A375 (cell line): ENCODE data around the gene ENTPD7. TPM values are rescaled to one million over a fixed set of nuclear protein-coding genes. Genes with fewer than 3 reads are reported as not detected.

ENCODE experiments used
- small RNA-seq: library from RNA; depleted of rRNA; stranded (forward); fragments of <200 nt; gene quantifications from one replicate; pipeline ENCODE3, GENCODE V24; 2014
- total RNA-seq: library from RNA; depleted of rRNA; stranded (reverse); fragments of >200 nt; shearing (Covaris generic); gene quantifications from 2 replicates; pipeline ENCODE4 v1.2.3, GENCODE V29; 2014; rRNA removed

ENTPD7 gene
- total RNA-seq = 6.5 and 6.8 TPM in 2 replicates

DNA sequence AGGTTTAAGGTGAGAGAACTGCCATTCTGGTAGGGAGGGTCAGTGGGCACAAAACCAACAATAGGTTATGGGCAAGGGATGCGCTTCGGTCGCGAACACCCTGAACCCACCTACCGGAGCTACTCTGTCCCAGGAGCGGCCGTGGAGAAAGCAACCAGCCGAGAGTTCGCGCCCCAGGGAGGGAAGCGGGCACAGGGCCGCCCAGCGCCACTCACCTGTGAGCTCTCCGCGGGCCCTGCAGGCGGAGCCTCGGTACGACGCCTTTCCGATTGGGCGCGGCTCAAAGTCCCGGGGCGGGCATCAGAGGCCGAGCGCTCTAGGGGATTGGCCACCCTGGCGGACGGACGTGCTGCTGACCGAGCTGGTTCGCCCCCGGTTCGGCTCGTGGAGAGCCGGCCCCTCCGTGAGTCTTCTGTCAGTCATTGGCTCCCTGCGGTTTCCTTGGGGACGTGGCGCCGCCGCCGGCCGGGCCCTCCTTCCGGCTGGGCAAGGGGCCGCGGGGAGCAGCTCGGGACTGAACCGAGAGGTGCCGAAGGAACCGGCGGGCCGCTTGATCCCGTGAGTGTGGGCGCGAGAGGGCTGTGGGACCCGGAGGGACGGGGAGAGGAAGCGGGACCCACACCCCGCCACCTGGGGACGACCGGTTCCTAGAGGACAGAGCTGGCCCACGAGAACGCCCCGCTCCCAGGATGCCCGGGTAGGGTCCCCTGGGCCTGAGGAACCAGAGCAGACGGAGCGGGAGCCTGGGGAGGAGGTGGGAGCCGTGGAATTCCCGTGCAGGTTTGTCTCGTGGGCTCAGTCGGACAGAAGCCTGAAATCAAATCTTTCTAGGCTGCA lies at the start of gene ENTPD7:
Gene ENTPD7 (plus strand): TSS at position 479 of the 837 bp plus-strand sequence. CDS start 448 bp downstream, outside the sequence.

DNA sequence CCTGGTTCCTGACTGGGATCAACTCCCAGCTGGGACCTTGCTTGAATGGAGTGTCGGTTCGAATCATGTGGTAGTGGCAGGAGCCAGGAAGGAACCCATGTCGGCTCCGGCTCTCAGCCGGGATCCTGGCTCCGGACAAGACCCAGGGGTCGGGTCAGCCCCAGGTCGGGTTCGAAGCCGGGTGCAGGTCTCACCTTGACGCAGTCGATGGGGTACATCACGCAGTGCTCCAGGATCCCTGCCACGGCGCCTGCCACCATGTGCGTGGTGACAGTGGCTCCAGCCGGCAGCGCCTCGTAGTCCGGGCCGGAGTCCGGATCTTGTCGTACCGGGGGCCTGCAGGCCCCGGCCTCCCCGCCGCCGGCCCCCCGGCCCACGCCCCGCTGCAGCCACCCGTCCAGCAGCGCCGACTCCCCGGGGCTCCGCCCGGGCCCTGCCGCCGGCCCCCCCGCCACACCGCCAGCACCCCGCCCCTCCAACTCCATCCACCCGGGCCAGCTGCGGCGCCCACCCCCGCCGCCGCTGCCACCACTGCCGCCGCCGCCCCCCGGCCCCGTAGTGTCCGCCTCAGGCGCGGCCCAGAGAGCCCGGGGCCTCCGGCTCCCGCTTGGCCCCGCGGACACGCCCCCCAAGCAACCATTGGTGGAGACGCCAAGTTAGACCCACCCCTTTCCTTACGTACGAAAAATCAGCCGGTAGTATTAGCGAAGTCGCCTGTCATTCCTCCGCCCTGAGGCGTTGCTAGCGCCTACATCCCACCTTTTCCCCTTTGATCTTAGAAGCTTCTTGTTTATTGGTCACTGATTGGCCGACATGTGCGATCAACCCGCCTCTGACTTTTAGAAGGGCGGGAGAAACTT lies 39.2 kb upstream of the ENTPD7 start, which contains the start of gene SLC25A28:
Gene SLC25A28 (minus strand): TSS at position 589 of the 860 bp plus-strand sequence. CDS start 104 bp downstream, at position 485.

GRCh38 chr10:99732033-99732842 lies 72.9 kb downstream of the ENTPD7 start, which contains the start of the genes COX15 and CUTC:
Gene COX15, minus strand, starts transcription at chr10:99732127. Its CDS starts 78 bp downstream, at chr10:99732049.
Gene CUTC, plus strand, starts transcription at chr10:99732234. Its CDS starts 115 bp downstream, at chr10:99732349.

Small RNA genes within 50 kb of the gene (small RNA-seq; reads per million reads assigned to genes)
- gene AL133353.1 = not detected

Other genes starting within 250 kb of the ENTPD7 start
- 52.7 and 63.4 TPM in 2 replicates for gene GOT1, start 228.9 kb upstream of the ENTPD7 start, total RNA-seq
- 0.13 TPM in 1 of 2 replicates, not detected in the other for gene NKX2-3, start 126.6 kb upstream of the ENTPD7 start, total RNA-seq
- gene SLC25A28, start 39.1 kb upstream of the ENTPD7 start, total RNA-seq = 16.9 and 18.3 TPM in 2 replicates
- gene COX15, start 72.6 kb downstream of the ENTPD7 start, total RNA-seq = 33.5 and 35.8 TPM in 2 replicates
- 22.4 and 24.8 TPM in 2 replicates for gene CUTC, start 72.7 kb downstream of the ENTPD7 start, total RNA-seq
- 13.4 and 16.9 TPM in 2 replicates for gene ABCC2, start 123.1 kb downstream of the ENTPD7 start, total RNA-seq